Mucosa of descending colon (tissue), 3 donors: ENCODE measurements around the gene PIP4K2A. TPM values are rescaled to one million over a fixed set of nuclear protein-coding genes. Genes with fewer than 3 reads are reported as not detected.

Experiments used
- ATAC-seq: fragments of 200-7000 bp; cut with Tn5 transposase; one replicate; pipeline ENCODE4 v1.9.1; 2020; ENCODE audit warnings: mild to moderate bottlenecking, moderate library complexity
- DNase-seq, 3 donors: peaks; one replicate each; pipeline ENCODE4 v3.0.0-alpha.2; 2020
- H3K36me3 ChIP-seq: fragments of 200-600 bp; one replicate; pipeline ENCODE4 v1.8.0; 2021; ENCODE audit warnings: low read depth, mild to moderate bottlenecking
- H3K4me1 ChIP-seq: fragments of 200-600 bp; one replicate; pipeline ENCODE4 v1.8.0; 2021; ENCODE audit warnings: low read depth, mild to moderate bottlenecking
- H3K4me3 ChIP-seq: fragments of 200-600 bp; one replicate; pipeline ENCODE4 v1.8.0; 2021; ENCODE audit warnings: mild to moderate bottlenecking
- H3K9me3 ChIP-seq: fragments of 200-600 bp; one replicate; pipeline ENCODE4 v1.8.0; 2021; ENCODE audit warnings: mild to moderate bottlenecking
- intact Hi-C, 2 donors: fragments of 100-400 bp; cut with DNase I in 1 of 2; cut with micrococcal nuclease in 1 of 2; formaldehyde crosslinking; loops; one replicate each; pipeline versions ENCODE4 v1.11.0 to v1.11.1; 2022; cut with DNase I, micrococcal nuclease
- total RNA-seq, 3 donors: library from RNA; stranded (reverse); fragmentation: NEBNext Ultra II Directional in 2 of 3; extraction: Animal tissue kit (Norgen Biotek cat#: 25700) in 2 of 3; gene quantifications; one replicate each; pipeline versions ENCODE4 v1.2.1 to v1.2.4, GENCODE V29; 2021 to 2023
- TF ChIP-seq, protein P1 (sequence below): fragments of 200-600 bp; IDR thresholded peaks from one replicate; pipeline ENCODE4 v1.8.0; 2022; ENCODE audit warnings: antibody characterized with exemption, mild to moderate bottlenecking
- donor health status: DM: no; HTN: no; CAD: no; lungs with moderate emphysema.
- donor health status: DM: no; HTN: no; CAD: no.
- donor health status: DM: no; HTN: yes; CAD: no.

PIP4K2A gene
- total RNA-seq, 3 donors from 2014 or later, result 17.2 to 29.4 (median 21.2) TPM

DNA sequence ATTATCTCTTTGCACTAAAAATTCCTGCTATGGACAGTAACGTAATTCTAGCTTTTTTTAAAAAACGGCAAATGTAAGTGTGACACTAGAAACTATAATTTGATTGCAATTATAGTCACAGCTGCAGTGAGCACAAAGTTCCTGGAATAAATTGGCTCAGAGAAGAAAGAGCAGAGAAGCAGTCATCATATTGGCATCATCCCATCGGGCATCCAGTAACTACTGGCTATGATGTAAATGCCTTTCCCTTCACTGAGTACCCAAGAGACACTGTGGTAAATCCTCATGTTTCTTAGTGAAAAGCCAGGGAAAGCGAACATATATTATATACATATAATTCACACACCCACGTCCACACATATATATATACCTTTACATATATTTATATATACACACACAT, 43.6 kb downstream of the PIP4K2A start:
- H3K4me3 ChIP-seq, result no peak overlapping the region
- intact Hi-C loops, result no loop called here
- TF ChIP-seq, protein P1, sequence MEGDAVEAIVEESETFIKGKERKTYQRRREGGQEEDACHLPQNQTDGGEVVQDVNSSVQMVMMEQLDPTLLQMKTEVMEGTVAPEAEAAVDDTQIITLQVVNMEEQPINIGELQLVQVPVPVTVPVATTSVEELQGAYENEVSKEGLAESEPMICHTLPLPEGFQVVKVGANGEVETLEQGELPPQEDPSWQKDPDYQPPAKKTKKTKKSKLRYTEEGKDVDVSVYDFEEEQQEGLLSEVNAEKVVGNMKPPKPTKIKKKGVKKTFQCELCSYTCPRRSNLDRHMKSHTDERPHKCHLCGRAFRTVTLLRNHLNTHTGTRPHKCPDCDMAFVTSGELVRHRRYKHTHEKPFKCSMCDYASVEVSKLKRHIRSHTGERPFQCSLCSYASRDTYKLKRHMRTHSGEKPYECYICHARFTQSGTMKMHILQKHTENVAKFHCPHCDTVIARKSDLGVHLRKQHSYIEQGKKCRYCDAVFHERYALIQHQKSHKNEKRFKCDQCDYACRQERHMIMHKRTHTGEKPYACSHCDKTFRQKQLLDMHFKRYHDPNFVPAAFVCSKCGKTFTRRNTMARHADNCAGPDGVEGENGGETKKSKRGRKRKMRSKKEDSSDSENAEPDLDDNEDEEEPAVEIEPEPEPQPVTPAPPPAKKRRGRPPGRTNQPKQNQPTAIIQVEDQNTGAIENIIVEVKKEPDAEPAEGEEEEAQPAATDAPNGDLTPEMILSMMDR, result no peak
- no peak for DNase-seq
- no peaks in the 10 kb centered on the region for H3K36me3 ChIP-seq
- ATAC-seq, result no peak
- peaks cover 3% of the 10 kb centered on the region for H3K4me1 ChIP-seq
- H3K9me3 ChIP-seq, result no peaks in the 10 kb centered on the region

DNA sequence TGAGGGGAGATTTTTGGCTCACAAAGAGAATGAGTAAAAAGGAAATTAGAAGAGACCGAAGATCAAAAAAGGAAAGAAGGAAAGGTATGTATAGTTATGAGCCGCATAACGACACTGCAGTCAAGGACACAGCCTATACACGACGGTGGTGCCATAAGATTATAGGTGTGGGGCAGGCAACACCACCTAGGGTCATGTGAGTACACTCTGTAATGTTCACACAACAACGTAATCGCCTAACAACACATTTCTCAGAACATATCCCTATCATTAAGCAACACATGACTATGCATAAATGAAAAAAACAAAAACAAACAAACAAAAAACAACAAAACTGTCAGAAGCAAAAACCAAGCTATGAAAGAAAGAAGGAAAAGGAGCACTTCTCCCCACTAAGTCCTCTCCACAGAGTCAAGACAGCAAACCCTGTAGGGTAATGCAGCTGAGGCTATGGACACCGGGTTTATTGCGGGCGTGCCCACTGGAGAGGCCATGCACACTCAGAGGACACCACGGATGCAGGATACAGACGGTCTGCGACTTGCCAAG, 45.1 kb downstream of the PIP4K2A start:
- Histone ChIP-seq H3K9me3 (no peaks in the 10 kb centered on the region), H3K4me1 (peaks cover 3% of the 10 kb centered on the region), H3K36me3 (no peaks in the 10 kb centered on the region), H3K4me3 (no peak overlapping the region)
- DNase-seq (no peak), ATAC-seq (peak; percentile 59)
- TF ChIP-seq, protein P1, result no peak
- intact Hi-C loops, result no loop called here

DNA sequence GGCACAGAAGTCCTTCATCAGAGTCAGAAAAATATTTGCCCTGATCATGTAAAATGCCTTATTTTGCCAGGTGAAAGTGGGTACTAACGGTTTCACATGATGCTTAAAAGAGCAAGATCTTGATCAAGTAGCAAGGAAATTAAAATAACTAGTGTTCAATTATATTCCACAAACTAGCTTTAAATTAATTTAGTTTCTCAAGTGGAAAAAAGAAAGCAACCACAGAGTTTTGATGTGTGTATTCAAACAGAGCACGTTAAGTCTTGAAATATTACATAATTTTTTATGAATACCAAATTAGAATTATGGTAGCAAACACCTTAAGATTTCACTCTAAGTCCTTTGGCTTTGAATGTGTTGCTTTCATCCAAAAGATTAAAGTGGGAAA, 47.3 kb downstream of the PIP4K2A start:
- no peaks in the 10 kb centered on the region for H3K9me3 ChIP-seq
- DNase-seq (no peak), ATAC-seq (no peak)
- TF ChIP-seq, protein P1, result no peak
- intact Hi-C loops, result no loop called here
- H3K36me3 ChIP-seq, result no peaks in the 10 kb centered on the region
- peaks cover 9% of the 10 kb centered on the region for H3K4me1 ChIP-seq
- H3K4me3 ChIP-seq, result no peak overlapping the region

- Histone ChIP-seq H3K4me1 (peaks cover 9% of the 10 kb centered on the region), H3K36me3 (no peaks in the 10 kb centered on the region), H3K9me3 (no peaks in the 10 kb centered on the region), H3K4me3 (no peak overlapping the region)
- TF ChIP-seq, protein P1, result no peak
- DNase-seq, result peak in 1 of 3 donors; percentile 45
- ATAC-seq, result peak; percentile 86
- intact Hi-C loops, result no loop called here
These were observed 47.9 kb downstream of the PIP4K2A start for GRCh38 chr10:22666287-22667092.

GRCh38 chr10:22665329-22665728, 49.0 kb downstream of the PIP4K2A start:
- H3K36me3 ChIP-seq, result no peaks in the 10 kb centered on the region
- no peaks in the 10 kb centered on the region for H3K9me3 ChIP-seq
- ATAC-seq, result no peak
- TF ChIP-seq, protein P1, result no peak
- intact Hi-C loops, result no loop called here
- H3K4me3 ChIP-seq, result no peak overlapping the region
- no peak for DNase-seq
- H3K4me1 ChIP-seq, result peaks cover 9% of the 10 kb centered on the region
